ENCODE measurements around the gene ARHGAP22. TPM values are rescaled to one million over a fixed set of nuclear protein-coding genes. Genes with fewer than 3 reads are reported as not detected.
A peak's percentile ranks its signal among the peaks of the same experiment; 100 is the strongest.

The ARHGAP22 gene
- total RNA-seq, 1 donor: 22.9 TPM

- TF ChIP-seq, protein P1, sequence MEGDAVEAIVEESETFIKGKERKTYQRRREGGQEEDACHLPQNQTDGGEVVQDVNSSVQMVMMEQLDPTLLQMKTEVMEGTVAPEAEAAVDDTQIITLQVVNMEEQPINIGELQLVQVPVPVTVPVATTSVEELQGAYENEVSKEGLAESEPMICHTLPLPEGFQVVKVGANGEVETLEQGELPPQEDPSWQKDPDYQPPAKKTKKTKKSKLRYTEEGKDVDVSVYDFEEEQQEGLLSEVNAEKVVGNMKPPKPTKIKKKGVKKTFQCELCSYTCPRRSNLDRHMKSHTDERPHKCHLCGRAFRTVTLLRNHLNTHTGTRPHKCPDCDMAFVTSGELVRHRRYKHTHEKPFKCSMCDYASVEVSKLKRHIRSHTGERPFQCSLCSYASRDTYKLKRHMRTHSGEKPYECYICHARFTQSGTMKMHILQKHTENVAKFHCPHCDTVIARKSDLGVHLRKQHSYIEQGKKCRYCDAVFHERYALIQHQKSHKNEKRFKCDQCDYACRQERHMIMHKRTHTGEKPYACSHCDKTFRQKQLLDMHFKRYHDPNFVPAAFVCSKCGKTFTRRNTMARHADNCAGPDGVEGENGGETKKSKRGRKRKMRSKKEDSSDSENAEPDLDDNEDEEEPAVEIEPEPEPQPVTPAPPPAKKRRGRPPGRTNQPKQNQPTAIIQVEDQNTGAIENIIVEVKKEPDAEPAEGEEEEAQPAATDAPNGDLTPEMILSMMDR (IDR thresholded peaks at IDR 0.05; ENCODE audit: insufficient read depth, low read depth, low read length): peak; percentile 50
- no peak overlapping the region for H3K4me3 ChIP-seq (ENCODE audit: low read depth, low read length)
These were observed 99.3 kb downstream of the ARHGAP22 start for GRCh38 chr10:48505394-48506112.

GRCh38 chr10:48504141-48504885 is 100.6 kb downstream of the ARHGAP22 start:
- H3K4me3 ChIP-seq (ENCODE audit: low read depth, low read length): no peak overlapping the region
- TF ChIP-seq, protein P1 (IDR thresholded peaks at IDR 0.05; ENCODE audit: insufficient read depth, low read depth, low read length): no peak
- no peak for DNase-seq (ENCODE audit: low read depth)

More at GRCh38 chr10:48505394-48506112, 99.3 kb downstream of the ARHGAP22 start:
- no peak for DNase-seq (ENCODE audit: low read depth)

GRCh38 chr10:48503293-48503911 is 101.5 kb downstream of the ARHGAP22 start:
- H3K4me3 ChIP-seq (ENCODE audit: low read depth, low read length): no peak overlapping the region
- no peak for DNase-seq (ENCODE audit: low read depth)

DNA sequence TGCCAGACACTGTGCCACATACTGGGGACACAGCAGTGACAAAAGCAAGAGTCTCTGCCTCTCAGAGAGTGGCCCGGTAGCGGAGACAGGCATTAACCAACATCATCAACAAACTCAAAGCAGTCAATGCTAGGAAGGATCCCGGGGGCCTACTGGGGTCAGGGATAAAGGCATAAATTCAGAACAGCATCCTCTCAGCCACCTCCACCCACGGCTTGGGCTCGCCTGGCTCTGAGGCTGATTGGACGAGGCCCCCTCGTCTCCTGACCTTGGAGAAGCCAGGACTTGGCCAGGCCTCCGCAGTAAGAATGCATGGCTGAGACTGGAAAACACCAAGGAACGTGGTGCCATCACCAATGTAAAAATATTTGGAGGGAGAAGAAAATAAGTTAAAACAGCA is 102.1 kb downstream of the ARHGAP22 start:
- no peak for DNase-seq (ENCODE audit: low read depth)
- TF ChIP-seq, protein P1 (IDR thresholded peaks at IDR 0.05; ENCODE audit: insufficient read depth, low read depth, low read length): no peak
- H3K4me3 ChIP-seq (ENCODE audit: low read depth, low read length): no peak overlapping the region

More at GRCh38 chr10:48503293-48503911, 101.5 kb downstream of the ARHGAP22 start:
- TF ChIP-seq, protein P1 (IDR thresholded peaks at IDR 0.05; ENCODE audit: insufficient read depth, low read depth, low read length): no peak

GRCh38 chr10:48501787-48502771 is 102.8 kb downstream of the ARHGAP22 start:
- TF ChIP-seq, protein P1 (IDR thresholded peaks at IDR 0.05; ENCODE audit: insufficient read depth, low read depth, low read length): no peak
- no peak for DNase-seq (ENCODE audit: low read depth)
- no peak overlapping the region for H3K4me3 ChIP-seq (ENCODE audit: low read depth, low read length)

- H3K4me3 ChIP-seq (ENCODE audit: low read depth, low read length): no peak overlapping the region
- TF ChIP-seq, protein P1 (IDR thresholded peaks at IDR 0.05; ENCODE audit: insufficient read depth, low read depth, low read length): no peak
- no peak for DNase-seq (ENCODE audit: low read depth)
These were observed 103.6 kb downstream of the ARHGAP22 start for GRCh38 chr10:48501226-48501625.
